Mesenchymal stem cell (in vitro differentiated cells and primary cell): ENCODE results near the gene HIP1.

Source experiments
- DNase-seq: peaks from one replicate; pipeline ENCODE4 v3.0.0-alpha.2; 2013
- H2AFZ ChIP-seq: one replicate; pipeline ENCODE4 v1.6.1; 2013; ENCODE audit warnings: low read depth, mild to moderate bottlenecking, control low read depth, inconsistent platforms, low read length, moderate library complexity
- H2AK5ac ChIP-seq: 2 replicates; pipeline ENCODE4 v1.6.1; 2013; ENCODE audit warnings: low read length, moderate library complexity, mild to moderate bottlenecking, inconsistent platforms; ENCODE audit not compliant: severe bottlenecking
- H2BK120ac ChIP-seq: one replicate; pipeline ENCODE4 v1.6.1; 2013; ENCODE audit warnings: low read depth, mild to moderate bottlenecking, inconsistent platforms, low read length, moderate library complexity
- H2BK12ac ChIP-seq, 2 experiments: one replicate each; pipeline ENCODE4 v1.6.1; 2013; ENCODE audit warnings: inconsistent platforms in 2 of 2, low read length in 2 of 2, mild to moderate bottlenecking in 2 of 2, moderate library complexity in 2 of 2, control low read depth in 1 of 2
- H2BK15ac ChIP-seq: one replicate; pipeline ENCODE4 v1.6.1; 2013; ENCODE audit warnings: mild to moderate bottlenecking, low read depth, inconsistent platforms; ENCODE audit not compliant: poor library complexity, severe bottlenecking
- H2BK5ac ChIP-seq: 2 replicates; pipeline ENCODE4 v1.6.1; 2013; ENCODE audit warnings: low read depth, mild to moderate bottlenecking, low read length, control low read depth, inconsistent platforms; ENCODE audit not compliant: poor library complexity, severe bottlenecking
- H3K14ac ChIP-seq, 2 experiments: one replicate each; pipeline ENCODE4 v1.6.1; 2013; ENCODE audit warnings: inconsistent platforms in 2 of 2, low read length in 2 of 2, control low read depth in 1 of 2, mild to moderate bottlenecking in 1 of 2, moderate library complexity in 1 of 2
- H3K18ac ChIP-seq, 2 experiments: one replicate each; pipeline ENCODE4 v1.6.1; 2013; ENCODE audit warnings: inconsistent platforms in 2 of 2, low read length in 2 of 2, control low read depth in 1 of 2, low read depth in 1 of 2, mild to moderate bottlenecking in 1 of 2
- H3K23ac ChIP-seq, 2 experiments: one replicate each; pipeline ENCODE4 v1.6.1; 2013; ENCODE audit warnings: inconsistent platforms in 2 of 2, low read length in 2 of 2, mild to moderate bottlenecking in 2 of 2, moderate library complexity in 2 of 2, control low read depth in 1 of 2
- H3K27ac ChIP-seq: 2 replicates; pipeline ENCODE4 v1.5.1; 2013; ENCODE audit warnings: mild to moderate bottlenecking, moderate library complexity, low read length, control low read depth, inconsistent platforms; ENCODE audit not compliant: poor library complexity, severe bottlenecking
- H3K27me3 ChIP-seq, 2 experiments: 2 replicates each; pipeline versions ENCODE4 v1.6.1 to v1.7.0; 2013; ENCODE audit warnings: low read length in 2 of 2, mild to moderate bottlenecking in 2 of 2, moderate library complexity in 2 of 2, control low read depth in 1 of 2, inconsistent platforms in 1 of 2; ENCODE audit not compliant: control insufficient read depth in 1 of 2, insufficient read depth in 1 of 2
- H3K36me3 ChIP-seq, 2 experiments: 2 replicates each; pipeline versions ENCODE4 v1.6.1 to v1.7.0; 2013; ENCODE audit warnings: low read length in 2 of 2, control low read depth in 1 of 2, inconsistent platforms in 1 of 2, low read depth in 1 of 2, mild to moderate bottlenecking in 1 of 2; ENCODE audit not compliant: insufficient read depth in 2 of 2, control insufficient read depth in 1 of 2
- H3K4ac ChIP-seq, 2 experiments: one replicate each; pipeline ENCODE4 v1.6.1; 2013; ENCODE audit warnings: inconsistent platforms in 2 of 2, low read length in 2 of 2, mild to moderate bottlenecking in 2 of 2, moderate library complexity in 2 of 2, control low read depth in 1 of 2, low read depth in 1 of 2
- H3K4me1 ChIP-seq: 2 replicates; pipeline ENCODE4 v1.6.1; 2013; ENCODE audit warnings: low read depth, low read length, control low read depth; ENCODE audit not compliant: control insufficient read depth, insufficient read depth
- H3K4me2 ChIP-seq: 2 replicates; pipeline ENCODE4 v1.6.1; 2013; ENCODE audit warnings: low read length, mild to moderate bottlenecking, inconsistent platforms; ENCODE audit not compliant: poor library complexity, severe bottlenecking
- H3K4me3 ChIP-seq, 2 experiments: 2 replicates each; pipeline versions ENCODE4 v1.5.1 to v1.7.0; 2013; ENCODE audit warnings: low read length in 2 of 2, mild to moderate bottlenecking in 2 of 2, control low read depth in 1 of 2, low read depth in 1 of 2; ENCODE audit not compliant: insufficient read depth in 1 of 2
- H3K79me1 ChIP-seq: replicated peaks from 2 replicates; pipeline ENCODE4 v1.6.1; 2013; ENCODE audit warnings: mild to moderate bottlenecking, control low read depth, low read length, inconsistent platforms; ENCODE audit not compliant: poor library complexity, severe bottlenecking
- H3K9ac ChIP-seq: 2 replicates; pipeline ENCODE4 v1.7.0; 2013; ENCODE audit warnings: mild to moderate bottlenecking, low read length, moderate library complexity
- H3K9me3 ChIP-seq: 2 replicates; pipeline ENCODE4 v1.7.0; 2013; ENCODE audit warnings: mild to moderate bottlenecking, low read length; ENCODE audit not compliant: control insufficient read depth
- H4K8ac ChIP-seq: one replicate; pipeline ENCODE4 v1.6.1; 2013; ENCODE audit warnings: inconsistent platforms, mild to moderate bottlenecking, low read length, moderate library complexity
- H4K91ac ChIP-seq: one replicate; pipeline ENCODE4 v1.6.1; 2013; ENCODE audit warnings: mild to moderate bottlenecking, low read length, inconsistent platforms
- WGBS: methylation state at CpG from one replicate; pipeline ENCODE4 v1.1.7; 2013; ENCODE audit warnings: mixed read lengths; 5-methylcytosine and 5-hydroxymethylcytosine counted together

Gene HIP1

GRCh38 chr7:75758491-75758890, 19.8 kb upstream of the HIP1 start:
- Histone ChIP-seq H2BK12ac (no peak overlapping the region), H2AFZ (no peak overlapping the region), H3K23ac (no peak overlapping the region), H3K9me3 (no peaks in the 10 kb centered on the region), H4K8ac (no peak overlapping the region), H3K79me1 (no peaks in the 10 kb centered on the region), H2BK120ac (no peak overlapping the region), H3K4ac (no peak overlapping the region), H3K36me3 (no peaks in the 10 kb centered on the region), H2BK15ac (no peak overlapping the region), H3K4me2 (no peak overlapping the region), H2BK5ac (no peak overlapping the region), H3K27me3 (no peaks in the 10 kb centered on the region), H3K4me1 (peaks cover 4% of the 10 kb centered on the region), H4K91ac (no peak overlapping the region), H3K27ac (no peak overlapping the region), H3K14ac (no peak overlapping the region), H3K4me3 (no peak overlapping the region), H3K18ac (no peak overlapping the region), H2AK5ac (no peak overlapping the region), H3K9ac (no peak overlapping the region)
- DNase-seq = peak; percentile 17
- WGBS = 86% methylated on average over 1 of the region's 2 CpGs

- Histone ChIP-seq H2BK120ac (no peak overlapping the region), H3K9ac (no peak overlapping the region), H3K4me3 (no peak overlapping the region), H3K4me1 (peaks cover 4% of the 10 kb centered on the region), H3K27me3 (no peaks in the 10 kb centered on the region), H3K4me2 (no peak overlapping the region), H2AK5ac (no peak overlapping the region), H3K9me3 (no peaks in the 10 kb centered on the region), H2BK5ac (no peak overlapping the region), H3K4ac (no peak overlapping the region), H2BK15ac (no peak overlapping the region), H3K27ac (no peak overlapping the region), H4K8ac (no peak overlapping the region), H3K23ac (no peak overlapping the region), H3K18ac (no peak overlapping the region), H3K14ac (no peak overlapping the region), H3K36me3 (no peaks in the 10 kb centered on the region), H2BK12ac (no peak overlapping the region), H2AFZ (no peak overlapping the region), H4K91ac (no peak overlapping the region), H3K79me1 (no peaks in the 10 kb centered on the region)
- 97% methylated on average over 6 of the region's 7 CpGs for WGBS
- no peak for DNase-seq
Observed at GRCh38 chr7:75757860-75758259, 19.1 kb upstream of the HIP1 start.

- H3K4me1 ChIP-seq = peaks cover 4% of the 10 kb centered on the region
- no peak overlapping the region for H2AK5ac ChIP-seq
- H3K27me3 ChIP-seq = no peaks in the 10 kb centered on the region
- H3K23ac ChIP-seq = no peak overlapping the region
- H3K4me2 ChIP-seq = no peak overlapping the region
- no peak overlapping the region for H4K91ac ChIP-seq
- no peak overlapping the region for H2BK5ac ChIP-seq
- no peaks in the 10 kb centered on the region for H3K9me3 ChIP-seq
- no peak overlapping the region for H2BK12ac ChIP-seq
- DNase-seq = peak; percentile 65
- no peak overlapping the region for H2BK120ac ChIP-seq
- no peak overlapping the region for H3K4me3 ChIP-seq
- no peak overlapping the region for H3K14ac ChIP-seq
- no peaks in the 10 kb centered on the region for H3K79me1 ChIP-seq
- no peaks in the 10 kb centered on the region for H3K36me3 ChIP-seq
- no peak overlapping the region for H3K9ac ChIP-seq
- H2BK15ac ChIP-seq = no peak overlapping the region
- H3K18ac ChIP-seq = no peak overlapping the region
- no peak overlapping the region for H2AFZ ChIP-seq
- H4K8ac ChIP-seq = no peak overlapping the region
- no peak overlapping the region for H3K4ac ChIP-seq
- H3K27ac ChIP-seq = no peak overlapping the region
- 91% methylated on average over 4 of the region's 6 CpGs for WGBS
Observed at GRCh38 chr7:75756991-75757676, 18.4 kb upstream of the HIP1 start.

GRCh38 chr7:75756206-75756990, 17.7 kb upstream of the HIP1 start:
- Histone ChIP-seq H2BK120ac (no peak overlapping the region), H2AFZ (no peak overlapping the region), H2BK15ac (no peak overlapping the region), H3K4me1 (peaks cover 4% of the 10 kb centered on the region), H3K4me3 (no peak overlapping the region), H2BK5ac (no peak overlapping the region), H3K36me3 (no peaks in the 10 kb centered on the region), H3K27ac (no peak overlapping the region), H3K14ac (no peak overlapping the region), H3K79me1 (no peaks in the 10 kb centered on the region), H3K9ac (no peak overlapping the region), H4K91ac (no peak overlapping the region), H3K18ac (no peak overlapping the region), H3K4me2 (no peak overlapping the region), H3K27me3 (no peaks in the 10 kb centered on the region), H3K9me3 (no peaks in the 10 kb centered on the region), H2AK5ac (peak overlapping the region; percentile 53), H4K8ac (no peak overlapping the region), H2BK12ac (no peak overlapping the region), H3K4ac (no peak overlapping the region), H3K23ac (no peak overlapping the region)
- DNase-seq = no peak
- 85% methylated on average over 9 of the region's 10 CpGs for WGBS
